Ovary (tissue), 3 donors: ENCODE measurements around the gene BTF3.

Experiments
- POLR2A ChIP-seq: fragments of 450-650 bp; IDR thresholded peaks from one replicate; pipeline ENCODE4 v1.6.1; 2017; ENCODE audit warnings: antibody characterized with exemption, mild to moderate bottlenecking, moderate library complexity
- TF ChIP-seq, protein P1 (sequence below), 3 donors: fragments of 450-650 bp in 2 of 3; fragments of 200-600 bp in 1 of 3; IDR thresholded peaks; one replicate each; pipeline versions ENCODE4 v1.5.1 to v1.8.0; 2016 to 2022; ENCODE audit warnings: antibody characterized with exemption in 3 of 3, mild to moderate bottlenecking in 1 of 3
- donor health status: DM: no; HTN: no; CAD: no.

GRCh38 chr5:73484511-73484910 lies 13.7 kb upstream of the BTF3 start:
- TF ChIP-seq, protein P1, sequence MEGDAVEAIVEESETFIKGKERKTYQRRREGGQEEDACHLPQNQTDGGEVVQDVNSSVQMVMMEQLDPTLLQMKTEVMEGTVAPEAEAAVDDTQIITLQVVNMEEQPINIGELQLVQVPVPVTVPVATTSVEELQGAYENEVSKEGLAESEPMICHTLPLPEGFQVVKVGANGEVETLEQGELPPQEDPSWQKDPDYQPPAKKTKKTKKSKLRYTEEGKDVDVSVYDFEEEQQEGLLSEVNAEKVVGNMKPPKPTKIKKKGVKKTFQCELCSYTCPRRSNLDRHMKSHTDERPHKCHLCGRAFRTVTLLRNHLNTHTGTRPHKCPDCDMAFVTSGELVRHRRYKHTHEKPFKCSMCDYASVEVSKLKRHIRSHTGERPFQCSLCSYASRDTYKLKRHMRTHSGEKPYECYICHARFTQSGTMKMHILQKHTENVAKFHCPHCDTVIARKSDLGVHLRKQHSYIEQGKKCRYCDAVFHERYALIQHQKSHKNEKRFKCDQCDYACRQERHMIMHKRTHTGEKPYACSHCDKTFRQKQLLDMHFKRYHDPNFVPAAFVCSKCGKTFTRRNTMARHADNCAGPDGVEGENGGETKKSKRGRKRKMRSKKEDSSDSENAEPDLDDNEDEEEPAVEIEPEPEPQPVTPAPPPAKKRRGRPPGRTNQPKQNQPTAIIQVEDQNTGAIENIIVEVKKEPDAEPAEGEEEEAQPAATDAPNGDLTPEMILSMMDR (IDR thresholded peaks at IDR 0.05): no peak
- no peak for TF ChIP-seq POLR2A
